GM20000 (cell line): ENCODE data around the gene CLDN22.

Source experiments
- DNase-seq: peaks from one replicate; pipeline ENCODE4 v3.0.0; 2012; ENCODE audit warnings: low spot score
- TF ChIP-seq, protein P1 (sequence below): IDR thresholded peaks from 2 replicates; pipeline ENCODE4 v1.5.1; 2012; ENCODE audit warnings: mild to moderate bottlenecking, control low read depth; ENCODE audit errors: extremely low read depth, missing control alignments

CLDN22 gene

GRCh38 chr4:183360161-183360919, 40.3 kb upstream of the CLDN22 start:
- TF ChIP-seq, protein P1, sequence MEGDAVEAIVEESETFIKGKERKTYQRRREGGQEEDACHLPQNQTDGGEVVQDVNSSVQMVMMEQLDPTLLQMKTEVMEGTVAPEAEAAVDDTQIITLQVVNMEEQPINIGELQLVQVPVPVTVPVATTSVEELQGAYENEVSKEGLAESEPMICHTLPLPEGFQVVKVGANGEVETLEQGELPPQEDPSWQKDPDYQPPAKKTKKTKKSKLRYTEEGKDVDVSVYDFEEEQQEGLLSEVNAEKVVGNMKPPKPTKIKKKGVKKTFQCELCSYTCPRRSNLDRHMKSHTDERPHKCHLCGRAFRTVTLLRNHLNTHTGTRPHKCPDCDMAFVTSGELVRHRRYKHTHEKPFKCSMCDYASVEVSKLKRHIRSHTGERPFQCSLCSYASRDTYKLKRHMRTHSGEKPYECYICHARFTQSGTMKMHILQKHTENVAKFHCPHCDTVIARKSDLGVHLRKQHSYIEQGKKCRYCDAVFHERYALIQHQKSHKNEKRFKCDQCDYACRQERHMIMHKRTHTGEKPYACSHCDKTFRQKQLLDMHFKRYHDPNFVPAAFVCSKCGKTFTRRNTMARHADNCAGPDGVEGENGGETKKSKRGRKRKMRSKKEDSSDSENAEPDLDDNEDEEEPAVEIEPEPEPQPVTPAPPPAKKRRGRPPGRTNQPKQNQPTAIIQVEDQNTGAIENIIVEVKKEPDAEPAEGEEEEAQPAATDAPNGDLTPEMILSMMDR = no peak
- DNase-seq = no peak

DNA sequence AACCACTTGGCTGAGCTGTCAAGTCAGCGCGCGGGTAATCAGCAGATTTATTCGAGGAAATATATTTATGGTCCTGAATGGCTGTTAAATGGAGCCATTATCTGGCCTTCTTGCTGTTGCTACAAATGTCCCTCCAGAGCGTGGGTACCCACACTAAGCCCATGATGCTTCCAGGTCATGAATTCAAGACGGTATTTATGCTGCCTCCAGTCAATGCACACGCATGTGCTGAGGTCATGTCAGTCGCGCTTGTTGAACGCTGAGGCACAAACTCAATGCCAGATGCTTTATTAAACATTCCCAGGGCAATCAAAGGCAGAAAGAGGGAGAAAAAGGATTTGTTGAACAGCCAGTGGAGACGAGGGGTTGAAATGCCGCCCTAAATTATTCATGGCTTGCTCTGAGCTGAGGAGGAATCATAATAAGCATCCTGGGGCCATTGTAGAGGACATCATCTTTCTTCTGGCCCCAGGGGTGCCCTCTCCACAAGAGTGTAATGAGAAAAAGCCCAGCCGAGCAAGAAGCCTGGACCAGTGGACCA, 38.2 kb upstream of the CLDN22 start:
- DNase-seq = no peak
- TF ChIP-seq, protein P1 = no peak

DNA sequence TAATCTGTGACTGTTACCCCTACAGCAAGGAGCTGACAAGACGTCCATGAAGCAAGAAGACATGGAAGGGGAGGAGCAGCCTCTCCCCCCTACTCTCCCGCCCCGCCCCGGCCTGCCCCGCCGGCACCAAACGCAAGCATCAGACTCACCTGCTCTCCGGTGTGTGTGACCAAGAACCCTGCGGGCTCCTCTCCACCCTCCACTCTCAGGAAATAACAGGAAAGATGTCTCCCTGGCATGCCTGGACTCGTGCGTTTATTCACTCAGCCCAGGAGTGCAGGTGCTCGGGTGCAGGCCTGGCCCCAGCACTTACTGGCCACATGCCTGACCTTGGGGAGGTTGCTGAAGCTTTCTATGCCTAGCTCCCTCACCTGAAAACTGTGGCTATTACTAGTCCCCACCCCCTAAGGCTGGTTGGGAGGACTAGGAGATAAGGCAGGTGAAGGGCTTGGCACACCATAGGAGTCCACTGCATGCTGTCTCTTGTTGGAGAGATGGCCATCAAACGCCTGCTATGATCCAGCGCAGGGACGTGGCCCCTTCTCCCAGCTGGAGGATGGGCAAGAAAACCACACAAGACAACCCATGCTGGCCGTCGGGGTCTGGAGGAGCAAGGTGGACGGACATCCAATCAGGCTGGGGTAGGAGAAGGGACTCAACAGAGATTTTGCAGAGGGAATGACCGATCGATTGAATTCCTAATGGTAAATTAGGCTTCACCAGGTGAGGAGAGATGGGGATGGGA, 37.0 kb upstream of the CLDN22 start:
- no peak for DNase-seq
- TF ChIP-seq, protein P1 = no peak

- DNase-seq = no peak
- TF ChIP-seq, protein P1 = no peak
Observed at GRCh38 chr4:183356173-183356830, 36.2 kb upstream of the CLDN22 start.

- TF ChIP-seq, protein P1 = no peak
- no peak for DNase-seq
Observed at GRCh38 chr4:183355405-183355804, 35.3 kb upstream of the CLDN22 start.

DNA sequence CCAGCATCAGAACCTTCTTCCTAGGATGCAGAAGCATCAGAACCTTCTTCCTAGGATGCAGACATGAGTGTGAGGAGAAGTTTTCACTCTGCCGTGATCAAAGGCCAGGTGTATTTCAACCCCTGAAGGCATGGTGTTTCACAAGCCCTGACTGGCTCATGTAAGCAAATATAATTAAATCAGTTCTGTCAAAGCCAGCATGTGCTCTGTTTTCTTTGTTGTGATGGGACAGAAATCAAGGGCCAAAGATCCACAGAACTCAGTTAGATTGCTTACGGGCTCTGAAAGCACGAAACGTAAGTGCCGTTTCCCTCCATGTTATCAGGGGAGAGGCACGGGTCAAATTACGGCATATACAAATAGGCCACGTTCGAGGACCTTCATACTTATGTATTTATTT, 34.1 kb upstream of the CLDN22 start:
- TF ChIP-seq, protein P1 = no peak
- DNase-seq = no peak
